SJSA1 (cell line): ENCODE results near the gene C22orf39. TPM values are rescaled to one million over a fixed set of nuclear protein-coding genes. Genes with fewer than 3 reads are reported as not detected.

Experiments used
- DNase-seq, 2 experiments: peaks; one replicate each; pipeline ENCODE4 v3.0.0-alpha.2; 2015 to 2020; ENCODE audit warnings: low spot score in 2 of 2, low read depth in 1 of 2
- H3K27ac ChIP-seq: fragments of 250-450 bp; sonication (Bioruptor Pico); 2 replicates; pipeline ENCODE4 v1.5.1; 2020; ENCODE audit warnings: mild to moderate bottlenecking, moderate library complexity
- H3K27me3 ChIP-seq: fragments of 250-450 bp; sonication (Bioruptor Pico); replicated peaks from 2 replicates; pipeline ENCODE4 v1.5.1; 2020; ENCODE audit warnings: mild to moderate bottlenecking, moderate library complexity
- H3K36me3 ChIP-seq: fragments of 250-450 bp; sonication (Bioruptor Pico); 2 replicates; pipeline ENCODE4 v1.5.1; 2020; ENCODE audit warnings: mild to moderate bottlenecking
- H3K4me1 ChIP-seq: fragments of 250-450 bp; sonication (Bioruptor Pico); replicated peaks from 2 replicates; pipeline ENCODE4 v1.6.1; 2021; ENCODE audit warnings: mild to moderate bottlenecking
- H3K4me3 ChIP-seq: fragments of 250-450 bp; sonication (Bioruptor Pico); 2 replicates; pipeline ENCODE4 v1.5.1; 2020; ENCODE audit warnings: mild to moderate bottlenecking
- H3K9me3 ChIP-seq: fragments of 250-450 bp; sonication (Bioruptor Pico); replicated peaks from 2 replicates; pipeline ENCODE4 v1.5.1; 2020; ENCODE audit warnings: mild to moderate bottlenecking
- total RNA-seq: library from RNA; depleted of rRNA; stranded (reverse); fragments of >200 nt; shearing (Covaris generic); gene quantifications from 2 replicates; pipeline ENCODE4 v1.2.3, GENCODE V29; 2014

The C22orf39 gene
- total RNA-seq, 1 experiment from 2014 or later: 43.2 TPM

DNA sequence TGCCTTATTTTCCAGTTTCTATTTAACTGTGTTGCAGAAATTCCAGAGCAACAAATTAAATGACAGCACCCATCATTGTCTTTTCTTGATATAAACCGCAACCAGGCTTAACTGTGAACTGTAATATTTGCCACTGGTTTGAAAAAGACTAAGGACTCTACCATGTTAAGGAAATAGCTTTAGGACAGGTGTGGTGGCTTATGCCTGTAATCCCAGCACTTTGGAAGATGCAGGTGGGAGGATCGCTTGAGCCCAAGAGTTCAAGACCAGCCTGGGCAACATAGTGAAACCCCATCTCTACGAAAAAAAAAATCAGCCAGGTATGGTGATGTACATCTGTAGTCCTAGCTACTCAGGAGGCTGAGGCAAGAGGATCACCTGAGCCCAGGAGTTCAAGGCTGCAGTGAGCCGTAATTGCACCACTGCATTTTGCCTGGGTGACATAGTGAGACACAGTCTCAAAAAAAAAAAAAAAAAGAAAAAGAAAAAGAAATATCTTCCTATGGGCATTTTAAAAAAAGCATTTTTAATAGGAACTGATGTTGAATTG is 44.8 kb downstream of the C22orf39 start:
- no peaks in the 10 kb centered on the region for H3K9me3 ChIP-seq
- H3K4me3 ChIP-seq: no peak overlapping the region
- no peak for DNase-seq
- peaks cover 4% of the 10 kb centered on the region; the same call in 1 of the 2 replicates for H3K4me1 ChIP-seq
- H3K36me3 ChIP-seq: peaks cover 44% of the 10 kb centered on the region
- H3K27me3 ChIP-seq: no peaks in the 10 kb centered on the region
- H3K27ac ChIP-seq: no peak overlapping the region

DNA sequence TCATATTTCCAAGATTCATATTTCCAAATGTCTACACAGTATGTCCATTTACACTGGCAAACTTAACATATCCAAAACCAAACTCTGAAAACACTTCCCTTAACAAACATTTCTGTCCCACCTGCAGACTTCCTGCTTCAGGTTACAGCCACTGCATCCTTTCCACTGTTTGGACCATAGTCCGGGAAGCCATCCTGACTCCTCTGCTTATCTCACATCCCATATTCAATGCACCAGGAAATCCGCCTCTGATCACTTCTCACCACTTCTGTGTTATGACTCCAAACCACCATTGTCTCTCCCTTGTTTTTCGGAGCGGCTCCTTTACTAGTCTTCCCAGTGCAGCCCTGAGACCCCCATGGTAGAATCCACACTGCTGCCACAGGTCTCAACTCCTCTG is 46.0 kb downstream of the C22orf39 start:
- no peak overlapping the region for H3K4me3 ChIP-seq
- H3K9me3 ChIP-seq: no peaks in the 10 kb centered on the region
- peaks cover 46% of the 10 kb centered on the region for H3K36me3 ChIP-seq

DNA sequence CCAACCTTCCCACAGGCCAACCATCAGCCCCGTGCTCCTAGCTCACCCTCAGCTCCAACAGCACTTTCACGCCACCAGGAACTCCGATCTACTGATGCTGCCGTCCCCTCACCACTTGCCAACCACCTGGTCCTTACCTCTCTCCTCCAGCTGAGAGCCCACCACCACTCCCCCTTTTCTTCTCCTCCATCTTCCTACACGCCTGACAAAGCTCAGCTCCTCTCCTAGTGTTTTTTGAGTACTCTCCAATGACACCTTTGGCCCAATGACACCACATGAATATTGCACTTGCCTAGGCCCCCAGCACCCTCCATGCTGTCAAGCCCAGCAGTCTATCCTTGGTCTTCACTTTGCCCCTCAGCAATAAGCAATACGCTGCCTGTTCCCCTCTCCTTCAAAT is 46.6 kb downstream of the C22orf39 start:
- Histone ChIP-seq H3K27ac (no peak overlapping the region), H3K27me3 (no peaks in the 10 kb centered on the region), H3K4me1 (peaks cover 4% of the 10 kb centered on the region; the same call in 1 of the 2 replicates), H3K9me3 (no peaks in the 10 kb centered on the region), H3K4me3 (no peak overlapping the region), H3K36me3 (peaks cover 46% of the 10 kb centered on the region)
- DNase-seq: no peak

More for the DNA sequence above, 46.0 kb downstream of the C22orf39 start:
- no peak for DNase-seq
- Histone ChIP-seq H3K4me1 (peaks cover 4% of the 10 kb centered on the region; the same call in 1 of the 2 replicates), H3K27me3 (no peaks in the 10 kb centered on the region), H3K27ac (no peak overlapping the region)

DNA sequence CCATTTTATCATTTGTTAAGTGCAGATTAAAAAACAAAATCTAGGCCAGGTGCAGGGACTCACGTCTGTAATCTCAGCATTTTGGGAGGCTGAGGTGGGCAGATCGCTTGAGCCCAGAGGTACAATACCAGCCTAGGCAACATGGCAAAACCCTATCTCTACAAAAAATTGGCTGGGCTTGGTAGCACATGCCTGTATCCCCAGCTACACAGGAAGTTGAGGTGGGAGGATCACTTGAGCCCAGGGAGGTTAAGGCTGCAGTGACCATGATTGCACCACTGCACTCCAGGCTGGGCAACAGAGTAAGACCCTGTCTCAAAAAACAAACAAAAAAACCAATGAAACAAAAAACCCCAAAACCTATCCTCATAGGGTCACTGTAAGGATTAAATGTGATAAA is 48.9 kb downstream of the C22orf39 start:
- Histone ChIP-seq H3K27me3 (no peaks in the 10 kb centered on the region), H3K27ac (no peak overlapping the region), H3K36me3 (peaks cover 55% of the 10 kb centered on the region), H3K9me3 (no peaks in the 10 kb centered on the region), H3K4me3 (no peak overlapping the region), H3K4me1 (peaks cover 4% of the 10 kb centered on the region; the same call in 1 of the 2 replicates)
- no peak for DNase-seq

DNA sequence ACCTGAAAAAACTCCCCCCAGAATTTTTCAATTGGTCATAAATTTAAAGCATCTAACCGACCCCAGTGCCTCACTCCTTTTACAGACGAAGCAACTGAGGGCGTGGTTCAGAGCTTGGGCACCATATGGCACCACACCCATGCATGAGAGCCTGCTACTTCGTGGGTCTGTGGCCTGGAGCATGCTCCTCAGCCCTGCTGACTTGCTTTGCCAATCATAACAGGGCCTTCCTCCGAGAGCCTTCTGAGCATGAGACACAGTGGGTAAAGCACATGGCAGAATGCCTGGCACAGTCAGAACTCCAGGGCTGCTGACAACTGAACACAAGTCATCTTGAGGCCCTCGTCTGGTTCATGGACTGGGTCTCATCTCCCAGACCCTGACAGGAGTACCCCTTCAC is 49.3 kb downstream of the C22orf39 start:
- Histone ChIP-seq H3K4me1 (peaks cover under 1% of the 10 kb centered on the region; the same call in 1 of the 2 replicates), H3K9me3 (no peaks in the 10 kb centered on the region), H3K4me3 (no peak overlapping the region), H3K27ac (no peak overlapping the region), H3K36me3 (peaks cover 59% of the 10 kb centered on the region), H3K27me3 (no peaks in the 10 kb centered on the region)
- no peak for DNase-seq

DNA sequence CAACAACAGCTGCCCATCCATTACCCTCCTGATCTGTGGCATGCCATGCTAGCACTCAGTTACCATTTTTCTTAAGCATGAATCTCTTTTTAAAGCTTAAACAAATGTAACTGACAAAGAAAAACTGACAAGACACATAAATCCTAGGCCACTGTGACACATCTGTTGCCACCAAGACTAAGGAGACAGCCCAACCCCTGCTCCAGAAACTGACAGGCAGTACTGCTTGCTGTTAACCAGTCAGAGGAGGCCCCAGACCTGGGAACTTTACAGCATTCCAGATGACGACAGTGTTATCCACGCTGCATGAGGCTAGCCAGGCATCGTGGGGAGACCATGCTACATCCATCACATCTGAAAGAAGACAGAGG is 49.8 kb downstream of the C22orf39 start:
- Histone ChIP-seq H3K4me3 (no peak overlapping the region), H3K9me3 (no peaks in the 10 kb centered on the region), H3K27ac (no peak overlapping the region), H3K27me3 (no peaks in the 10 kb centered on the region), H3K4me1 (no peaks in the 10 kb centered on the region), H3K36me3 (peaks cover 62% of the 10 kb centered on the region)
- DNase-seq: no peak

DNA sequence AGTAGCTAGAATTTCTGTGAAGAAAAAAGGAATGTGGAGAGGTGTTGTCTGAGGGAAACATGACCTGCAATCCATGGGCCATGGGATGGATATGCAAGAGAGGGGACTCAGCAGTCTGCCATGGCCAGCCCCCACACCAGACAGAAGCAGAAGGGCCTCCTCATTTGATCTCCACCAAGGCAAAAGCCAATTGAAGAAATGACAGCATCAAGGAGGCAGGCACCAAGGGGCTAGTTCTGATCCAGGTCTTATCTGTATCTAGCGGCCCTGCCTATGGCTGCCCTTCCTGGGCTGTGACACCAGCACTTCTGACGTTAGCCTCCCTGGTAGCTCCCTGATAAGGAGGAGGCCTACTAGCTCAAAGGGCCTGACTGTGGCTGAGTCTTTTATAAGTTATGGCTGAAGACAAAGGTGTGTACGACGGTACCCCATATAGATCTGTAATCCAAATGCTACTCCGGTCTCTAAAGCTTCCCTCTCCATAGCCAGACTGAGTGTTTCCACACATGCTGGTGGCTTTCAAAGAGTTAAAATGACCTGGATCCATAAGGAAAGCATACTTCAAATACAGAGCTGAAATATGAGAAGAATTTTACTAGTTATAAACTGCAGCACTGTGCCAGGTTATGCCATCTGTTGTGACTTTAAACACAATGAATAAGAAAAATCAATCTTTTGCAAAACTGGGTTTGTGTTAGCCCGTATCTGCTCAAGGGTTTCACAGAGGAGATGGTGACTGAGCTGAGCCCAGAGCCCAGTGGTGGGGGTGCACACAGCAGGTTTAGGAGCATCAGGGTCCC is 50.4 kb downstream of the C22orf39 start:
- DNase-seq: no peak
- H3K4me3 ChIP-seq: no peak overlapping the region

DNA sequence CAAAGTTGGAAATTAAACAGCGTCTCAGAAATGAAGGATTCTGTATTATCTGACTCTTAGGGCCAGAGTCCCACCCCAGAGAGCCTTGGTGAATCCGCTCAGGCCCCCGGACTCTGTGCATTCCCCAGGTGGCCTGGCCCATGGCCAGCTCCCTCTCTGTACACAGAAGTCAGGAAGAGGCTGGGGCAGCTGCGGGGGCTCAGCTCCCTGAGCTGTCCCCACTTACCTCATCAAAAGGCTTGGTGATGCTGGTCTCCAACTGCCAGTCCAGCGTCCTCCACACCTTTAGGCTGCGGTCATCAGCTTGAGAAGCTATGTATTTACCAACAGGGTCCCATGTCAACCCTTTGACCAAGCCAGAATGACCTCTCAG is 51.0 kb downstream of the C22orf39 start:
- H3K4me3 ChIP-seq: no peak overlapping the region
- H3K27me3 ChIP-seq: no peaks in the 10 kb centered on the region
- no peak for DNase-seq
- no peaks in the 10 kb centered on the region for H3K4me1 ChIP-seq
- H3K27ac ChIP-seq: no peak overlapping the region
- peaks cover 68% of the 10 kb centered on the region for H3K36me3 ChIP-seq
- H3K9me3 ChIP-seq: no peaks in the 10 kb centered on the region

More for the DNA sequence above, 50.4 kb downstream of the C22orf39 start:
- peaks cover 66% of the 10 kb centered on the region for H3K36me3 ChIP-seq
- no peaks in the 10 kb centered on the region for H3K27me3 ChIP-seq
- no peak overlapping the region for H3K27ac ChIP-seq
- no peaks in the 10 kb centered on the region for H3K9me3 ChIP-seq
- no peaks in the 10 kb centered on the region for H3K4me1 ChIP-seq

DNA sequence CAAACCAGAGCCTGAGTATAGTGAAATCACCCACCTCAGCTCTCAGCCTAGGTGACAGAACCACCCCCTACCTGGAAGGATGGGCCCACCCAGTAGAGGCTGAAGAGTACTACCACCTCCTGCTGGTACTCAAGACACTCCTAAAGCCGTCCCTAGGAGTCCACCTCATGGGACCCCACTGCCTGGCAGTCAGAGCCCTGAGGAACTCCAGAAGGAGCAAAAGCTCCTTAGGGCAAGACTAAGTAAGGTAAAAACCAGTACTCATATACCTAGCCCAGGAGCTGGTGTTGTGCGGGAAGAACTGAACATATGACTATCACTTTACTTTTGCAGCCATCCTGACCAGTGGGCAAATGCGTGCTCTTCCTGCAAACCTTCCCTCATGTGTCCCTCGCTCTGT is 52.2 kb downstream of the C22orf39 start:
- H3K36me3 ChIP-seq: peaks cover 68% of the 10 kb centered on the region
- H3K9me3 ChIP-seq: no peaks in the 10 kb centered on the region
- no peak overlapping the region for H3K4me3 ChIP-seq
- no peaks in the 10 kb centered on the region for H3K4me1 ChIP-seq
- no peak for DNase-seq
- no peaks in the 10 kb centered on the region for H3K27me3 ChIP-seq
- H3K27ac ChIP-seq: no peak overlapping the region

DNA sequence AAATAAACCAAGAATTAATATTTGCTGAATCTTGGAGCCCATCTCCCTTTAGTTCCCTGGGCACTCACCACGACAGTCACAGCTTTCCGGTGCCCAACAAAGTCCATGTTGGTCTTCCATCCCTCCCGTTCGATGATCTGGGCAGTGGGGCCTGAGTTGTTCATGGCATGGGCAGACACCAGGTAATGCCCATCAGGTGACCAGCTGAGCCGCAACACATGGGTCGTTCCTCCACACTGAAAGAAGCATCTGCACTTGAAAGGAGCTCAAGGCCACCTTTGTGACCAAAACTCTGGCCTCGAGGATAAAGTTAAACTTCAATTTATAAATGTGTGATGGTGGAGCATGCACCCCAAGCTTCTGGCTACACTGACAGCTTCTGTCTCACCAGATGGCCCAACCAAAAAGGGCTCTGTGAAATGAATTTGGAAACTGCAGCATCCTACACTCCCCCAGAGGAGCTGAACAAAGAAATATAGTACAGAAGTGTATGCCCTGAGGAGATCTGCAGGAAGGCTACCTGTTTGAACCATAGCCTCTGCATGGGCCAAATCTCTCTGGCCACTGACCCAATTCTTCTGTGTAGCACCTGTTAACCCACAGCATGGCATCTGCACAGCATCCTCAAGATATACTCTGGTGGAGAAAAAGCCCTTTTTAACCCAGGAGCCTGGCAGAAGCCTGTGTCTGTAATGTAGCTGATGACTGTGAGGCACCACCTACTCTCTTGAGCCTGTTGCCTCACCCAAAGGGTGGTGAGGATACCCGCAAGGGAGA is 53.0 kb downstream of the C22orf39 start:
- Histone ChIP-seq H3K9me3 (no peaks in the 10 kb centered on the region), H3K36me3 (peaks cover 71% of the 10 kb centered on the region), H3K4me3 (no peak overlapping the region), H3K27me3 (no peaks in the 10 kb centered on the region), H3K4me1 (no peaks in the 10 kb centered on the region), H3K27ac (no peak overlapping the region)
- DNase-seq: no peak

DNA sequence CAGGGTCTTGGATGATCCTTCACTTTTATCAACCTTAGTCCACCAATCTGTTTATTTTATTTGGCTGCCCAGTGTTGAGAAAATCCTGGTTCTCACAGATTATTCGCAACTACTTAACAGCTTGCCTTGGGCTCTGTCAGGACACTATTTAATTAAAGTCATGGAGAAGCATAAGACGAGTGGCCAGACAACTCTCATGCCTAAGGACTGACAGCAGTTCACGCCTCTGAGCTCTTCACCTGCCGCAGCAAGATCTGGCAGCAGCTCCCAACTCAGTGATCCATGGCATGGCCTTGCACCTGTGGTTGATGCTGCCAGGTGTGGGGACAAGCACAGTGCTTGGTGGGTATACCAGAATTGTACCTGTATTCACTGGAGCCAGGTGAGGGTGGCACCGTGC is 53.8 kb downstream of the C22orf39 start:
- no peak for DNase-seq
- Histone ChIP-seq H3K4me1 (no peaks in the 10 kb centered on the region), H3K36me3 (peaks cover 76% of the 10 kb centered on the region)

More for the DNA sequence above, 53.8 kb downstream of the C22orf39 start:
- Histone ChIP-seq H3K4me3 (no peak overlapping the region), H3K27ac (no peak overlapping the region), H3K27me3 (no peaks in the 10 kb centered on the region), H3K9me3 (no peaks in the 10 kb centered on the region)
